ENCODE measurements around the gene PTPRU. TPM values are rescaled to one million over a fixed set of nuclear protein-coding genes. Genes with fewer than 3 reads are reported as not detected.

The PTPRU gene
- polyA plus RNA-seq, 1 experiment = 7.8 TPM

DNA sequence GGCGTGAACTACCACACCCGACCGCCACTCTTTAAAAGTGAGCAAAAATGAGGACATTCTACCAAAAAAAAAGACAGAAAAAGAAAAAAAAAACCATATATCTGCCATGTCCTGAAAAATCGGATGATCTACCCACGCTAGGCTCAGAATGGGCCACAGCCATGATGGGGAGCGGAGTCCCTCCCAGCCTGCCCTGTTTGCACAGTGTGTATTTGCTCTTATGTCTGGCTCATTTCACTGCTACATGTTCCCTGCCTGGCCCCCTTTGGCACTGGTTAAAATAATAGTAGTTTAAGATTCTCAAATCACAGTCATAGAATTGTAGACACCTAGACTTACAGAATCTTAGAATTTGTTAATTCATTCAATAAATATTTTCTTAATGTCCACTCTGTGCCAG lies 121.9 kb downstream of the PTPRU start:
- no peak overlapping the region for H3K4me3 ChIP-seq (ENCODE audit: low read depth, low read length)
- DNase-seq (ENCODE audit: low read depth, low spot score) = no peak
- POLR2A ChIA-PET = no interaction called here
- TF ChIP-seq, protein P1, sequence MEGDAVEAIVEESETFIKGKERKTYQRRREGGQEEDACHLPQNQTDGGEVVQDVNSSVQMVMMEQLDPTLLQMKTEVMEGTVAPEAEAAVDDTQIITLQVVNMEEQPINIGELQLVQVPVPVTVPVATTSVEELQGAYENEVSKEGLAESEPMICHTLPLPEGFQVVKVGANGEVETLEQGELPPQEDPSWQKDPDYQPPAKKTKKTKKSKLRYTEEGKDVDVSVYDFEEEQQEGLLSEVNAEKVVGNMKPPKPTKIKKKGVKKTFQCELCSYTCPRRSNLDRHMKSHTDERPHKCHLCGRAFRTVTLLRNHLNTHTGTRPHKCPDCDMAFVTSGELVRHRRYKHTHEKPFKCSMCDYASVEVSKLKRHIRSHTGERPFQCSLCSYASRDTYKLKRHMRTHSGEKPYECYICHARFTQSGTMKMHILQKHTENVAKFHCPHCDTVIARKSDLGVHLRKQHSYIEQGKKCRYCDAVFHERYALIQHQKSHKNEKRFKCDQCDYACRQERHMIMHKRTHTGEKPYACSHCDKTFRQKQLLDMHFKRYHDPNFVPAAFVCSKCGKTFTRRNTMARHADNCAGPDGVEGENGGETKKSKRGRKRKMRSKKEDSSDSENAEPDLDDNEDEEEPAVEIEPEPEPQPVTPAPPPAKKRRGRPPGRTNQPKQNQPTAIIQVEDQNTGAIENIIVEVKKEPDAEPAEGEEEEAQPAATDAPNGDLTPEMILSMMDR (IDR thresholded peaks at IDR 0.05; ENCODE audit: low read depth, low read length) = no peak
- no peaks in the 10 kb centered on the region for H3K9me3 ChIP-seq (ENCODE audit: control insufficient read depth, insufficient read depth, low read length)
- CTCF ChIA-PET = no interaction called here
- H3K27ac ChIP-seq (ENCODE audit: low read depth, low read length) = no peak overlapping the region
- peaks cover 23% of the 10 kb centered on the region for H3K27me3 ChIP-seq (ENCODE audit: control insufficient read depth, insufficient read depth, low read length)

DNA sequence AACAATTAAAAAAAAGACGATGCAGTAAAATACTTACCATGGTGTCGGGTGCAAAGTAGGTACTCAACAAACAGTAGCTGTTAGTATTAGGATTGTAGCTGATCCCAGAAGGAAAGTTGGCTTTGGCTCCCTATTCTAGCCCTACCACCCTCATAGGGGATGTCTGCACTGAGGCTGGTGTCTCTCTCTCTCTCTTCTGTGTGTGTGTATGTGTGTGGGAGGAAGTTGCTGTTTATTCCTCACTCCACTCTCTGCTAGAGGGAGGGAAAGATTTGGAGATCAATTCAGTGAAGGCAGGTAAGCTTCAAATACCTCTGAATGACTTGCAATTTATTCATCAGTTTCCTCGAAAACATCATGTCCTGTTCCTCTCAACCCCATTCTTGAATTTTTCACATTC lies 124.4 kb downstream of the PTPRU start:
- DNase-seq (ENCODE audit: low read depth, low spot score) = no peak
- TF ChIP-seq, protein P1 (IDR thresholded peaks at IDR 0.05; ENCODE audit: low read depth, low read length) = no peak
- Histone ChIP-seq H3K9me3 (ENCODE audit: control insufficient read depth, insufficient read depth, low read length) (no peaks in the 10 kb centered on the region), H3K27ac (ENCODE audit: low read depth, low read length) (no peak overlapping the region), H3K4me3 (ENCODE audit: low read depth, low read length) (no peak overlapping the region), H3K27me3 (ENCODE audit: control insufficient read depth, insufficient read depth, low read length) (peaks cover 24% of the 10 kb centered on the region)
- CTCF ChIA-PET = no interaction called here
- POLR2A ChIA-PET = no interaction called here

DNA sequence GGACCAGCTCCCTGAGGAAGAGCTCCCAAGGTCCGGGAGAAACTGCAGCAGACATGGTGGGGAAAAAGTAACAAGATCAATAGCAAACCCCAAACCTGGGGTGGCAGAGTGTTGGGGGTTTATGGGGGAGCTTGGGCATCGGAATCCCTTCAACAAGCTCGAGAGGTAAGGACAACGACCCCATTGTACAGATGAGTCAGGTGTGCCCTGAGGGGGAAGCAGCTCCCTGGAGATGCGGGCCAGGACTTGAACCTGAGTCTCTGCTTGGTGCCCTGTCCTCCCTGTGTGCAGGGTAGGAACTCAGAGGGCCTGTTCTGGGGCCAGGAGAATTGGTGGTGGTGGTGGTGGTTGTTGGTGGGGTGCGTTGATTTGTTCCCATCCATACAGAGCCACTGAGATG lies 125.4 kb downstream of the PTPRU start:
- no peak overlapping the region for H3K4me3 ChIP-seq (ENCODE audit: low read depth, low read length)
- peaks cover 24% of the 10 kb centered on the region for H3K27me3 ChIP-seq (ENCODE audit: control insufficient read depth, insufficient read depth, low read length)
- no peak for DNase-seq (ENCODE audit: low read depth, low spot score)
- no peaks in the 10 kb centered on the region for H3K9me3 ChIP-seq (ENCODE audit: control insufficient read depth, insufficient read depth, low read length)
- ChIA-PET CTCF (no interaction called here), POLR2A (no interaction called here)
- TF ChIP-seq, protein P1 (IDR thresholded peaks at IDR 0.05; ENCODE audit: low read depth, low read length) = no peak
- no peak overlapping the region for H3K27ac ChIP-seq (ENCODE audit: low read depth, low read length)

DNA sequence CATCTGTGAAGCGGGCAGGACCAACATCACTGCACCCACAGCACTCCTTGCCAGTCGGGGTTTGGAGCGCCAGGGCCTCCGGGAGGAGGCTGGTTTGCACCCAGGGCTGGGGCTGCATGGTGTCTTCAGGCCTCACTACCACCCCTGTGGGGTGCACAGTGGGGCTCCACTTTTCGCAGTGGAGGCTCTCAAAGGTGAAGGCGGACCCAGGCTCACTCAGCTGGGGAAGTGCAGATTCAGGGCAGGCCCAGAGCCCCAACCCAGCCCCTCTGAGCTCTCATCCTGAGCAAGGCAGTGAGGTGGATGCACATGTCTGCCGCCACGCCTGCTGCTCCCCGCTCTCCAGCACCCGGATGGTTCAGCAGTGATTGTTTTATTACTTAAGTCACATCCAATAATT lies 125.8 kb downstream of the PTPRU start:
- Histone ChIP-seq H3K27me3 (ENCODE audit: control insufficient read depth, insufficient read depth, low read length) (peaks cover 22% of the 10 kb centered on the region), H3K9me3 (ENCODE audit: control insufficient read depth, insufficient read depth, low read length) (no peaks in the 10 kb centered on the region), H3K4me3 (ENCODE audit: low read depth, low read length) (no peak overlapping the region), H3K27ac (ENCODE audit: low read depth, low read length) (no peak overlapping the region)
- TF ChIP-seq, protein P1 (IDR thresholded peaks at IDR 0.05; ENCODE audit: low read depth, low read length) = no peak
- CTCF ChIA-PET = no interaction called here
- no peak for DNase-seq (ENCODE audit: low read depth, low spot score)
- POLR2A ChIA-PET = no interaction called here

DNA sequence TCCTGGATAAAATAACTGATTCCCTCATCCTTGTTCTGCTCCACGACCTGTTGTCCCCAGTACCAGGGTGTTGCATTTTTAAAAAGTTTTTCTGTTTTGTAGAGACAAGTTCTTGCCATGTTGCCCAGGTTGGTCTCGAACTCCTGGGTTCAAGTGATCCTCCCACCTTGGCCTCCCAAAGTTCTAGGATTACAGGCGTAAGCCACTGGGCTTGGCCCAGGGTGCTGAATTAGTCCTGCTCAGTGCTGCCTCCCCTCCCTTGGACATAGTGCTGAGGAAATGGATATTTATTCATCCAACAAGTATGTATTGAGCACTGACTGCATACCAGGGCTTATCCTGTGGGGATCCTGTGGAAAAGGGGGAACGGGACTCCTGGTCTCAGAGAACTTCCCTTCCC lies 126.4 kb downstream of the PTPRU start:
- DNase-seq (ENCODE audit: low read depth, low spot score) = no peak
- ChIA-PET POLR2A (no interaction called here), CTCF (no interaction called here)
- TF ChIP-seq, protein P1 (IDR thresholded peaks at IDR 0.05; ENCODE audit: low read depth, low read length) = no peak
- no peak overlapping the region for H3K27ac ChIP-seq (ENCODE audit: low read depth, low read length)
- H3K4me3 ChIP-seq (ENCODE audit: low read depth, low read length) = no peak overlapping the region
- H3K27me3 ChIP-seq (ENCODE audit: control insufficient read depth, insufficient read depth, low read length) = peaks cover 22% of the 10 kb centered on the region
- H3K9me3 ChIP-seq (ENCODE audit: control insufficient read depth, insufficient read depth, low read length) = no peaks in the 10 kb centered on the region
